NCI-H460 (cell line): ENCODE results near the gene ZNF618. TPM values are rescaled to one million over a fixed set of nuclear protein-coding genes. Genes with fewer than 3 reads are reported as not detected.

Experiments
- DNase-seq: peaks from one replicate; pipeline ENCODE4 v3.0.0-alpha.2; 2016; ENCODE audit warnings: low read depth; ENCODE audit errors: extremely low read depth
- total RNA-seq: library from RNA; depleted of rRNA; stranded (reverse); fragments of >200 nt; shearing (Covaris generic); gene quantifications from 2 replicates; pipeline ENCODE4 v1.2.3, GENCODE V29; 2014

The ZNF618 gene
- total RNA-seq, 1 experiment from 2014 or later: 2.9 TPM

DNA sequence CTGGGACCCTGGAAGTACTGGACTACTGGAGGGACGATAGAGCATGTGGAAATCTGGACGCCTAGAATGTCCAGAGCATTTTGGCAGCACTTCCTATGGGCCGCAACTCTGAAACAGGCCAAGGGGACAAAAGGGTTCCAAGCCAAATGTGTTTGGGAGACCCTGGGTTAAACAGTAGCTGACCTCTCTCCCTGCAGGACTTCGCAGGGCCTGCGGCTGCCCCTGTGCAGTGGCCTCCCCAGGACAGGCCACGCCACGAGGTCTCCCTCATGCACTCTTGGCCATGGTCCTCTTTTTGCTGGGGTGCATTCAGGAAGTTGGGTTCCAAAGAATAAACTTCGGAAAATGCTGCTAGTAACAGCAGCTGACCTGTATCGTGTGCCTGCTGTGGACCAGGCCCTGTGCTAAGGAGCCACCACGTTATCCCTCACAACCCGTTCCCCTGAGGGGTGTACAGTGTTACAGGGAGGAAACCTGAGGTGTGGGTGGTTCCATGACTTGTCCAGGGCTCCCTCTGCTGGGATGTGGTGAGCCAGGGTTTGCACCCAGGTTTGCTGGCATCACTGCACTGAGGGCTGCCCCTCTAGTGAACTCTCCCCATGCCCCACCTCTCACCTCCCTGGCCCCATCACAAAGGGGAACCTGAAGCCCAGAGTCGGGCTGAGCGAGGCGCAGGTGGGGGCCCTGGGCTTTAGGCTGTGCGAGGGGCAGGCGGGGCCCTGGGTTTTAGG is 122.6 kb downstream of the ZNF618 start:
- no peak for DNase-seq

DNA sequence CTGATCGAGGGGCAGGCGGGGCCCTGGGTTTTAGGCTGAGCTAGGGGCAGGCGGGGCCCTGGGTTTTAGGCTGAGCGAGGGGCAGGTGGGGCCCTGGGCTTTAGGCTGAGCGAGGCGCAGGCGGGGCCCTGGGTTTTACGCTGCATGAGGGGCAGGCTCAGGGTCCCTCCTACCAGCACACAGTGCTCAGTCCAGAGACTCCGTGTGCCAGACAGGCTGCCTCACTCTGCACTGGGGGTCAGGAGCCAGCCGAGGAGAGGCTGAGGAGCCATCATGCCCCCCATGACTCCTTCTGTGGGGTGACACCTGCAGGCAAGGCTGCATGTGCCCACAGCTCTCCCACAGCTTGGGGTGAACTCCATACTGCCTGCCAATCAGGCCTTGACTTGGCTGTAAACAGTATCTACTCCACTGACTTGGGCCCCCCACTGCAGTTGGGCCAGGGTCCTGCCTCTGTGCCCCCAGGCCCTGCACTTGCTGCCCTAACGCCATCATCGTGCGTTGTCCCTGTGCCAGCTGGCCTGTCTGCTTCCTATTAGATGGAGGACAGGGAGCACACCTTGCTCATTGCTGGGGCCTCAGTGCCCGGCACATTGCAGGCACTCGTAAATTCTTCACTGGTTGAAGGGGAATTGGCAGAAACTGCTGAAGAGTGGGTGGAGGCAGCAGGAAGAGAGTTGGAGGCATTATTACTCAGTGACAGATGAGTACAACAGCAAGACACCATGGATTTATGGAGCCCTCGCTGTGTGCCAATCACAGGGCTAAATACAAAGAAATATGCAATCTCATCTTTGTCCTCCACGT is 123.3 kb downstream of the ZNF618 start:
- no peak for DNase-seq

DNA sequence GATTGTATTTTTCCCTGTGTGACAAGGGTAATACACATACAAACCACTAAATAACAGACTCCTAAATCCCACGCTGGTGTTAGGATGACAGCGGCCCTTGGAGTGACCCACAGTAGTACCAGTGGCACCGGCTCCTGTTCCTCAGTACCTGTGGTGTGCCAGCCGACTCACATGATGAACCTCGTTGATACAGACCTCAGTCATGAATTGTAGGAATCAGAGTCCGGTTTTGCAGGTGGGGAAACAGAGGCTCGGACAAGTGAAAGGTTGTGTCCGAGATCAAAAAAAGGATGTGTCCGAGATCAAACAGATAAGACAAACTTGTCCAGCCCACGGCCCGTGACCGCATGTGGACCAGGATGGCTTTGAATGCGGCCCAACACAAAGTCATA is 124.0 kb downstream of the ZNF618 start:
- no peak for DNase-seq

GRCh38 chr9:114000671-114001409 is 124.7 kb downstream of the ZNF618 start:
- no peak for DNase-seq

DNA sequence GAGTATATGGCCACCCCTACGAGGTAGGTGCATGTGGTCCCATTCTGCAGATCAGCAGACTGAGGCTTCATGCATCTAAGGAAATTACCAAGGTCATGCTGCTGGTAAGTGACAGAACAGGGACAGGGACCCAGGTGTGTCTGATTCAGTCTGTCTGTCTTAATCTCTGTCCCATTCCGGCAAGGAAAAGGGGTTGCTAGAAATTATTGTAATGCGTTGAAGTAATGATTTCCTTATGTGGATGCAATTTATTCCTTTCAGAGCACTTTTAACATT is 125.2 kb downstream of the ZNF618 start:
- no peak for DNase-seq

DNA sequence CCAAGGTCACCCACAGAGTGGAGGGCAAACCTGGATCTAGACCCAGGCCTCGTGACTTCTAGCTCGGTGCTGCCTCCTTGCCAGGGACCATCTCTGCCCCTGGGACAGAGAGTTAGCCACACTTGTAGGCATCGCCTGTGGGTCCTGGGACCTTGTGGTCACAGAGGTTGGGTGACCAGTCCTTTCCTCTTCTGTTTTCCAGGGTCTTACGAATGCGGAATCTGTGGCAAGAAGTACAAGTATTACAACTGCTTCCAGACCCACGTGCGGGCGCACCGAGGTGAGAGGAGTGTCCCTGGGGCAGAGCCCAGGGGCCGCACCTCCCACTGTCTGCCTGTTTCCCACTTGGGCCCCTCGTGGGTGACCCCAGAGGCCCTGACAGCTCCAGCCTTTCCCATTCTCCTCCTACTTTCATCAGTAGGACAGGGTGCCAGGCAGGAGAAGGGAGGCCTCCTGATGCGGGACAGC is 125.7 kb downstream of the ZNF618 start:
- DNase-seq: no peak

- DNase-seq: no peak
Measured at GRCh38 chr9:114002271-114002985, 126.3 kb downstream of the ZNF618 start.

DNA sequence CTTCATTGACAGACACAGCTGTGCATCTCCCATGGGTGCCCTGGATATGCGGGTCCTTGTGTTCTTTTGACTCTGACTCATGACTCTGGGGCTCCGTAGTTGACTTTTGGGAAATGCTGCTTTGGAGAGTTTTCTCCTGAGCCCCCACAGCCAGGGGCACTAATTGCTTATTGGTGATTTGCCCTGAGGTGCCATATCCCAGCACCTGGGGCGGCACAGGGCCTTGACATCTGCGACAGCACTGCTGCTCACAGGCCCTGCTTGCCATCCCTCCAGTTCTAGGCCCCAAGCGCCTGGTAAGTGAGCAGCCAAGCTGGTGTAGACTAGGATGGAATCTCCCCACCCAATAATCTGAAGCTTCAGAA is 126.9 kb downstream of the ZNF618 start:
- no peak for DNase-seq

DNA sequence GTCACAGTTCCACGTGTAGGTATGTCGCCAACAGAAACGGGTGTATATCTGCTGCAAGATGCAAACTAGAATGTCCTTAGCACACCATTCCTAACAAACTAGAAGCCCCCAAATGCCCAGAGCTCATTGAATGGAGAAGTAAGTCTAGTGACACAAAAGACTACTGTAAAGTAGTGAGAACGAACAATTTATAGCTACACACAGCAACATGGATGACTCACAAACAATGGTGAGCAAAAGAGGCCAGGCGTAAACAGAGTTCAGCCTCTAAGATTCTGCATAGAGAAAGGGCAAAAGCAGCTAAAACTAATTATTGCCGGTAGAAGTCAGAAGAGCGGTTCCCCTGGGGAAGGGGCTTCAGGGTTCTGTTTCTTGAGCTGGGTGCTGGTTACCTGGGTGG is 127.2 kb downstream of the ZNF618 start:
- DNase-seq: no peak

DNA sequence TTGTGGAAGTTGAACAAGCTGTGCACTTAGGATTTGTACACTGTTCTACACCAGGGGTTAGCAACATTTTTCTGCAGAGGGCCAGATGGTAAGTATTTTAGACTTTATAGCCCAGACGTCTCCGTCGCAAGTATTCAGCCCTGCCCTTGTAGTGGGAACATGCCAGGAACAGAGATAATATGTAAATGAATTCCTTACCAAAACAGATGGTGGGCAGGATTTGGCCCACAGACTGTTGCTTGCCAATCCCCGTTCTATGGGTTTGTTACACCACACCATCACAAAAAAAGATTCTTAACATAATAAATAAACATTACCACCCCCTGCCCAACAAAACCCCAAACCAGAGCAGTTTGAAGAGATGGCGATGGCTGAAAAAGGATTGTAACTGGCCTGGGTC is 127.6 kb downstream of the ZNF618 start:
- no peak for DNase-seq

DNA sequence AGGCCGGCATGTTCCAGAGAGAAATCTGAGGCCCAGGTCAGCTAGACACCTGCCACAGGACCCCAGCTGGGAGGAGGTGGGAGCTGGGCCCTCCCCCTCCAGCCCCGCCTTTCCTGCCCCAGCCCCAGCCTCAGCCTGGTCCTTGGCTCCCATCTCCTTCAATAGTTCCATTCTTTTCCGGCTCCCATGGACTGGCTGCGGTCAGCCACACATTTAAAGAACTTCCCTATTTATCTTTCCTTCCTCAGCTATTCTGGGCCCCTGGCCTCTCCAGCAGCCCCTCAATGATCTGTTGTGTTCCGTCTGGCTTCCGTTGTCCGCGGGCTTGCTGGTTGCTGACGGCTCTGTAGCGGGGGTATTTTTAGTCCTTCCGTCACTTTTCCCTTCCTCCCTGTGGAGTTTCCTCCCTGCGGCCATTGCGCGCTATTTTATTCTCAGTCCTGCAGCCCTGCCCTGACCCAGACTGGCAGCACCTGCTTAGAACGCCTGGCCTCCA is 128.2 kb downstream of the ZNF618 start:
- DNase-seq: no peak

GRCh38 chr9:114005371-114006154 is 129.5 kb downstream of the ZNF618 start:
- DNase-seq: no peak

GRCh38 chr9:114006155-114006550 is 130.0 kb downstream of the ZNF618 start:
- no peak for DNase-seq

- no peak for DNase-seq
Measured at GRCh38 chr9:114006931-114007691, 131.0 kb downstream of the ZNF618 start.

DNA sequence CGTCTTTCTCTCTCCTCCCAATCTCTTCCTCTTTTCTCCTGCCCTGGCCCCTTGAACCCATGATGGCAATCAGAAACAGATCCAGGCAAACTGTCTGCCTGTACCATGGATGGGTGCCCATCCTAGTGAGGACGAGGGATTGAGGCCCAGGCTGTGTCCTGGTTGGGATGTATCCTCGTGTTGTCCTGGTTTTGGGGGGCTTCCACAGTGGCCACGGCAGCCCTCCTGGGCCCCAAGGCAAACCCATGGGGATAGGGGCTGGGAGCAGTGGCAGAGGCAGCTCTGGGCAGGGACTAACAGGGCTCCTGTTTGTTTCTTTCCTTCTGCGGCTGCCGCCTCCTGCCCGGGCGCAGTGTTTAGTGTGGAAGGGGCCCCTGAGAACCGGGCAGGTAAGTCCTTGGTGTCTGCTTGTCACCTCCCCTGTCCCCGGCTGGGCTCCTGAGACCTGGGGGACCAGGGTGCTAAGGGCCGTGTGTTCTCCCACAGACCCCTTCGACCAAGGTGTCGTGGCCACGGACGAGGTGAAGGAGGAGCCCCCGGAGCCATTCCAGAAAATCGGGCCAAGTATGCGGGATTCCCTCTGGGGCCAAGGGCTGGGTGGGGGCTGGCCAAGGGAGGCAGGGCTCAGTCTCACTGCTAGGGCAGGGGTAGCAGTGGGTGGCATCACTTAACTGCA is 132.0 kb downstream of the ZNF618 start:
- DNase-seq: no peak

GRCh38 chr9:114008667-114009410 is 132.7 kb downstream of the ZNF618 start:
- no peak for DNase-seq

- no peak for DNase-seq
Measured at GRCh38 chr9:114011313-114011712, 135.2 kb downstream of the ZNF618 start.

GRCh38 chr9:114012126-114012525 is 136.0 kb downstream of the ZNF618 start:
- DNase-seq: no peak
